AG10803 (cell line): ENCODE results near the gene MLXIPL.
"Not testable (repeated sequence)": the region's sequence is repeated elsewhere in the genome, so short reads cannot be mapped to it uniquely, and the experiment has no call there.

Experiments
- DNase-seq: peaks from one replicate; pipeline ENCODE4 v3.0.0; 2010; ENCODE audit warnings: low read depth
- H3K4me3 ChIP-seq: 2 replicates; pipeline ENCODE4 v1.5.1; 2011; ENCODE audit warnings: mild to moderate bottlenecking, low read length, control low read depth
- TF ChIP-seq, protein P1 (sequence below): conservative IDR thresholded peaks from 2 replicates; pipeline ENCODE4 v1.5.1; 2011; ENCODE audit warnings: mild to moderate bottlenecking, low read length, control low read depth, inconsistent platforms

The MLXIPL gene

DNA sequence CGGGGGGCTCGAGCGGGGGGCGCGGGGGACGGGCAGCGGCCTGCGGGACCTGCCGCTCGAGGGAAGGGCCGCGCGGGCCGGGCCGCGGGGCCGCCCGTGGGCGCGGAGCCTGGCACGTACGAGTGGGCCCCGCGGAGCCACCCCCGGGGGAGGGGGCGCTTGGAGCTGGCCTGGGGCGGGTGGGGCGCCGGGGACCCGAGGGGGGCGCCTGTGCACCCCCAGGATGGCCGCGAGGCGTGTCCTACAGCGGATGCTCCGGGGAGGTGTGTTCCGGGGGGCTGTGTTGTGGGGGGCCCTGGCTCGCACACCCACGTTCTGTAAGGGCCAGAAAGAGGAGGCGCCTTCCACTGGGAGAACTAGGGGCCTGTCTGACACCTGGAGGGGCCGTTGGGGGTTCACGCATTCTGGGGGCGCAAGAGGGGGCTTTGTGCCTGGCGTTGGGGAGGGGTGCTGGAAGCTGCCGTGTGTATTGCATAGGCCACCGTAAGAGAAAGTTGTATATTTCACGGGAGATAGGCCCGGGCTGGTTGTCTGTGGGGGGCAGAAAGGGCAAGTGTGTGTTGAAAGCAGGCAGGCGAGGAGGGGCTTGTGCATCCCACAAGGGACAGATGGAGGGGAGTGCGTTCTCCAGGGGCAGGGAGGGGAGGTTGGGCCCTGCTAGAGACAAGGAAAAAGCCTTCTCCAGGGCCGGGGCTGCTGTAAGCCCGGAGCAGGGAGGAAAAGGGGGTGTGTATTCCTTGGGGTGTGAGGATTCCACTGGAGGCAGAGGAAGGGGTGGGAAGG is 44.0 kb upstream of the MLXIPL start:
- H3K4me3 ChIP-seq = peak overlapping the region; percentile 72
- TF ChIP-seq, protein P1, sequence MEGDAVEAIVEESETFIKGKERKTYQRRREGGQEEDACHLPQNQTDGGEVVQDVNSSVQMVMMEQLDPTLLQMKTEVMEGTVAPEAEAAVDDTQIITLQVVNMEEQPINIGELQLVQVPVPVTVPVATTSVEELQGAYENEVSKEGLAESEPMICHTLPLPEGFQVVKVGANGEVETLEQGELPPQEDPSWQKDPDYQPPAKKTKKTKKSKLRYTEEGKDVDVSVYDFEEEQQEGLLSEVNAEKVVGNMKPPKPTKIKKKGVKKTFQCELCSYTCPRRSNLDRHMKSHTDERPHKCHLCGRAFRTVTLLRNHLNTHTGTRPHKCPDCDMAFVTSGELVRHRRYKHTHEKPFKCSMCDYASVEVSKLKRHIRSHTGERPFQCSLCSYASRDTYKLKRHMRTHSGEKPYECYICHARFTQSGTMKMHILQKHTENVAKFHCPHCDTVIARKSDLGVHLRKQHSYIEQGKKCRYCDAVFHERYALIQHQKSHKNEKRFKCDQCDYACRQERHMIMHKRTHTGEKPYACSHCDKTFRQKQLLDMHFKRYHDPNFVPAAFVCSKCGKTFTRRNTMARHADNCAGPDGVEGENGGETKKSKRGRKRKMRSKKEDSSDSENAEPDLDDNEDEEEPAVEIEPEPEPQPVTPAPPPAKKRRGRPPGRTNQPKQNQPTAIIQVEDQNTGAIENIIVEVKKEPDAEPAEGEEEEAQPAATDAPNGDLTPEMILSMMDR = no peak
- DNase-seq = peak; percentile 9

DNA sequence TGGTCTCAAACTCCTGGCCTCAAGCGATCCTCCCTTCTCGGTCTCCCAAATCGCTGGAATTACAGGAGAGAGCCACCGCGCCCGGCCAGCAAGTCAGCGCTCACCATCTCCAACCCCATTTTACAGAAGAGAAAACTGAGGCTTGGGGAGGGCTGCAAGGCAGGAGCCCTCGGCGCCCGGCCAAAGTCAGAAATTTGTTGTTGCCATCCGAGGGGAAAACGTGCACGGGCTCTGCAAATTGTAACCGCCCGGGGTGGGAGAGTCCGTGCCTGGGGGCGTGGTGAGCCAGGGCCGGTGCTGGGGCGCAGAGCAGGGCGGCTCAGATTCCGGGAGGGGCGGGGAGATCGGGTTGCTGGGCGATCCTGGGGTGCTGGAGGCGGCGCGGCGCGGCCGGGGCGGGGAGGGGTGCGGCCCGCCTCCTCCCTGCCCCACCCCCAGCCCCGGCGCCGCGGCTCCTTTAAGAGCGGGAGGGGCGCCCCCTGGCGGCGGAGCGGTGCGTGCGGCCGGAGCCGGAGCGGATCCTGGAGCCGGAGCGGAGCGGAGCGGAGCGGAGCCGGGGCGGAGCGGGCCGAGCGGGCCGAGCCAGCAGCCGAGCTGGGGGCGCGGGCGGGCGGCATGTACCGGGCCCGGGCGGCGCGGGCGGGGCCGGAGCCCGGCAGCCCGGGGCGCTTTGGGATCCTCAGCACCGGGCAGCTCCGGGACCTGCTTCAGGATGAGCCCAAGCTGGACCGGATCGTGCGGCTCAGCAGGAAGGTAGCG is 43.2 kb upstream of the MLXIPL start, which contains the start of gene VPS37D:
Gene VPS37D, plus strand, starts transcription at position 488 of the 759 bp plus-strand sequence. Its CDS starts 128 bp downstream, at position 616.
- TF ChIP-seq, protein P1 = peak; percentile 45
- DNase-seq = peak; percentile 87
- H3K4me3 ChIP-seq = peak within 1 kb of the TSS; percentile 72

DNA sequence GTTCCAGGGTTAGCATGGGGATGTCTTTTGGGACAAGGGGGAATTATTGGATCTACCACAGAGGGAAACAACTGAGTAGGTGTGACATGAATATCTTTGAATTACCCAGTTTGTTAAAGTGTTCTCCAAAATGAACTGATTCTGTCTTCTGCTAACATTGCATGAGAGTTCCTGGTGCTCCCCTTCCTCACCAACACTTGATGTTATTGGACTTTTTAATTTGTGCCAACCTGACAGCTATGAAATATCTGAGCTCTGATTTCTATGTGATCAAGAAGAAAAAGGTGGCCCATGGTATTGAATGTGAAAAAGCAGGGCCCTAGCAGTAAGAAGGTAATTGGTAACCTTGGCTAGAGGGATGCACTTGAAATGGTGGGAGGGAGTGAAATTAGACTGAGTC is 38.7 kb upstream of the MLXIPL start:
- no peak for DNase-seq
- no peak overlapping the region for H3K4me3 ChIP-seq
- TF ChIP-seq, protein P1 = no peak

DNA sequence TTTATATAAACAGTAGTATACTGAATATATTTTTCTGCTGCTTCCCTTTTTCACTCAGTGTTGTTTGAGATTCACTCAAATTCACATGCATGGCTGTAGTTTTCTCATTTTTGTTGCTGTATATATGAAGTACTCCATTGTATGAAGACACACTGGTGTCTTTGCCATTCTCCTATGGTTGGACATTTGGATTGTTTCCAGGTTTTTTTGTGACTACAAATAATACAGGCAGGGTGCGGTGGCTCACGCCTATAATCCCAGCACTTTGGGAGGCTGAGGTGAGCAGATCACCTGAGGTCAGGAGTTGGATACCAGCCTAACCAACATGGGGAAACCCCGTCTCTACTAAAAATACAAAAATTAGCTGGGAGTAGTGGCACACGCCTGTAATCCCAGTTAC is 36.3 kb upstream of the MLXIPL start:
- not testable (repeated sequence) for H3K4me3 ChIP-seq, DNase-seq

DNA sequence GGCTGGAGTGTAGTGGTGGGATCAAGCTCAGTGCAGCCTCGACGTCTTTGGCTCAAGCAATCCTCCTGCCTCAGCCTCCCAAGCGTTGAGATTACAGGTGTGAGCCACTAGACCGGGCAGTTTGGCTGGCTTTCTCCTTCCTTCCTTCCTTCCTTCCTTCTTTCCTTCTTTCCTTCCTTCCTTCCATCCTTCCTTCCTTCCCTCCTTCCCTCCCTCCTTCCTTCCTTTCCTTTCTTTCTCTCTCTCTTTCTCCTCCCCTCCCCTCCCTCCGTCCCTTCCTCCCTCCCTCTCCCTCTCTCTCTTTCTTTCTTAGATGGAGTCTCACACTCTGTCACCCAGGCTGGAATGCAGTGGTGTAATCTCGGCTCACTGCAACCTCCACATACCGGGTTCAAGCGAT is 35.7 kb upstream of the MLXIPL start:
- TF ChIP-seq, protein P1 = no peak

DNA sequence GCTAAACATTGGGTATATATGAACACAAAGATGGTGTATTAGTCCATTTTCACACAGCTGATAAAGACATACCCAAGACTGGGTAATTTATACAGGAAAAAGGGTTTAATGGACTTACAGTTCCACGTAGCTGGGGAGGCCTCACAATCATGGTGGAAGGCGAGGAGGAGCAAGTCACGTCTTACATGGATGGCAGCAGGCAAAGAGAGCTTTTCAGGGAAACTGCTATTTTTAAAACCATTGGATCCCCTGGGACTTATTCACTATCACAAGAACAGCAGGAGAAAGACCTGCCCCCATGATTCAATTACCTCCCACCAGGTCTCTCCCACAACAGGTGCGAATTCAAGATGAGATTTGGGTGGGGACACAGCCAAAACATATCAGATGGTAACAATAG is 31.0 kb upstream of the MLXIPL start:
- not testable (repeated sequence) for H3K4me3 ChIP-seq, DNase-seq

More for the DNA sequence above, 35.7 kb upstream of the MLXIPL start:
- no peak overlapping the region for H3K4me3 ChIP-seq
- DNase-seq = no peak

DNA sequence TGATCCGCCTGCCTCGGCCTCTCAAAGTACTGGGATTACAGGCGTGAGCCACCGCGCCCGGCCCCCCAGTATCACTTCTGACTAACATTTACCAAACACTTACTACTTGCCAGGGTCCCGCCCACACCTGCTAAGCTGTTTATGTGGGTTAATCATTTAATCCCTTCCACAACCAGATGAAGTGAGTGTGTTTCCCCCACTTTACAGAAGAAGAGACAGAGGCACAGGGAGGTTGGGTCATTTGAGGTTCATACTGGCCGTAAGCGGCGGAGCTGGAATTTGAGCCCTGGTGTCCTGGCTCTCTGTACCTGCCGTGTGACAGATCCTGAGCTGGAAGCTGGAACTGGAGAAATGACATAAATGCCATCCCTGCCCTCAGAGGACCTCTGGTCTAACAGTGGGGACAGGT is 28.2 kb upstream of the MLXIPL start:
- DNase-seq = no peak
- TF ChIP-seq, protein P1 = no peak
- no peak overlapping the region for H3K4me3 ChIP-seq

DNA sequence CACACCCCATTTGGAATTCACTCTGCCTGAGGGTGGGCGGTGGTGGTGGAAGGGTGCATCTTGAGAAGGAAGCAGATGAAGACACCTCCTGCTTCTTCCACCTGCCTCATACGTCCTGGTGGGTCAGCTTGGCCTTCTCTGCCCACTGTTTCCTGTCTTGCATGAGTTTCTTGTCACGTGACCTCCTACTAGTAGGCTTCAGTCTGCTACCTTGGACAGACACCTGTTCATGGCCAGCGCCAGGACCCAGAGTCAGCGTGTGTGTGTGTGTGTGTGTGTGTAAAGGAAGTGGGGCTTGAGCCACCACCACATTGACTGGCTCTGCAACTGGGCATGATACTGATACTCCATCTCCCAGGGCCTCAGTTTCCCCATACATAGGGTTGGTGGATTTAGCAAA is 26.2 kb upstream of the MLXIPL start:
- TF ChIP-seq, protein P1 = no peak
- no peak for DNase-seq

More for the DNA sequence above, 26.2 kb upstream of the MLXIPL start:
- no peak overlapping the region for H3K4me3 ChIP-seq
